ENCODE data around the gene CTNNA2. TPM values are rescaled to one million over a fixed set of nuclear protein-coding genes. Genes with fewer than 3 reads are reported as not detected.

CTNNA2 gene
- total RNA-seq, 1 donor from 2014 or later = 15.0 TPM

DNA sequence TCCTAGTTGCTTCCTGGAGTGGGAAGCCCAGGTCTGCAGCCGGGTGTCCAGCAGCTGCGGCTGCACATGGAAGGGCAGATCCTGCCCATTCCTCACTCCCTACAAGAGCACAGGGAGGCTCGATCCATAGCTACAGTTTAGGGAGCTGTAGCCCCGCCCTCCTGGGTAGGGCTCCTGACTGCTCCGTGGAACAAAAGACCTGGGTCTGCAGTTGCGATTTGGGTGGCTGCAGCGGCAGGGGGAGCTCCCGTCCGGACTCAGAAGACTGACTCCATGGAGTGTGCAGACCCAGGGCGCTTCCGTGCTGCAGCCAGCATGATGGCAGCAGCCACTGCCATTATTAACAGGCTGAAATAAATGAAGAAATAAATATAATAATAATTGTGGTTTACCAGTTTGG lies 157.3 kb downstream of the CTNNA2 start:
- H3K4me1 Mint-ChIP-seq (ENCODE audit: unreplicated experiment) = peaks cover 4% of the 10 kb centered on the region
- no peaks in the 10 kb centered on the region for H3K36me3 Mint-ChIP-seq
- TF ChIP-seq, protein P1, sequence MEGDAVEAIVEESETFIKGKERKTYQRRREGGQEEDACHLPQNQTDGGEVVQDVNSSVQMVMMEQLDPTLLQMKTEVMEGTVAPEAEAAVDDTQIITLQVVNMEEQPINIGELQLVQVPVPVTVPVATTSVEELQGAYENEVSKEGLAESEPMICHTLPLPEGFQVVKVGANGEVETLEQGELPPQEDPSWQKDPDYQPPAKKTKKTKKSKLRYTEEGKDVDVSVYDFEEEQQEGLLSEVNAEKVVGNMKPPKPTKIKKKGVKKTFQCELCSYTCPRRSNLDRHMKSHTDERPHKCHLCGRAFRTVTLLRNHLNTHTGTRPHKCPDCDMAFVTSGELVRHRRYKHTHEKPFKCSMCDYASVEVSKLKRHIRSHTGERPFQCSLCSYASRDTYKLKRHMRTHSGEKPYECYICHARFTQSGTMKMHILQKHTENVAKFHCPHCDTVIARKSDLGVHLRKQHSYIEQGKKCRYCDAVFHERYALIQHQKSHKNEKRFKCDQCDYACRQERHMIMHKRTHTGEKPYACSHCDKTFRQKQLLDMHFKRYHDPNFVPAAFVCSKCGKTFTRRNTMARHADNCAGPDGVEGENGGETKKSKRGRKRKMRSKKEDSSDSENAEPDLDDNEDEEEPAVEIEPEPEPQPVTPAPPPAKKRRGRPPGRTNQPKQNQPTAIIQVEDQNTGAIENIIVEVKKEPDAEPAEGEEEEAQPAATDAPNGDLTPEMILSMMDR (conservative IDR thresholded peaks at IDR 0.05) = peak; percentile 40
- no peak for DNase-seq (ENCODE audit: extremely low spot score, unreplicated experiment)
- H3K27ac Mint-ChIP-seq = no peak overlapping the region
- no peak overlapping the region for H3K4me3 Mint-ChIP-seq
- no peaks in the 10 kb centered on the region for H3K27me3 Mint-ChIP-seq
- H3K9me3 Mint-ChIP-seq = no peaks in the 10 kb centered on the region

DNA sequence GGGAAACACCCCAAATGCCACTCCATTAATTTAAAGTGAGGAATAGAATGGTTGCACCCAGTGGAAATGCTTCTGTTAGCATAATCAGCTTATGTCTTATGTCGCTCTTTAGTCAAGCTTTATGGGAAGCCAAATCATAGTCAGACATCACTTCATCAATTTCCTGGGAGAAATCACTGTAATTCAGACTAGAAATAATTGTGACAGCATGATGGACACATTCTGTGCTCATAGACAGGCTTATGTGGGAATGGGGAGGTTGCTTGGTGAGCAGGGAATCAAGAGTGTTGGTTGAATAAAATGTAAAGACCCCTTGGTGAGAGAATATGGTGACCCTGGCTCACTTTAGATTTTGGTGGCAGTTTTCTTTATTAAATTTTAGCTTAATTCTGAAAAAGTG lies 174.0 kb downstream of the CTNNA2 start:
- no peak for DNase-seq (ENCODE audit: extremely low spot score, unreplicated experiment)
- H3K4me1 Mint-ChIP-seq (ENCODE audit: unreplicated experiment) = no peaks in the 10 kb centered on the region
- TF ChIP-seq, protein P1 (conservative IDR thresholded peaks at IDR 0.05) = no peak

DNA sequence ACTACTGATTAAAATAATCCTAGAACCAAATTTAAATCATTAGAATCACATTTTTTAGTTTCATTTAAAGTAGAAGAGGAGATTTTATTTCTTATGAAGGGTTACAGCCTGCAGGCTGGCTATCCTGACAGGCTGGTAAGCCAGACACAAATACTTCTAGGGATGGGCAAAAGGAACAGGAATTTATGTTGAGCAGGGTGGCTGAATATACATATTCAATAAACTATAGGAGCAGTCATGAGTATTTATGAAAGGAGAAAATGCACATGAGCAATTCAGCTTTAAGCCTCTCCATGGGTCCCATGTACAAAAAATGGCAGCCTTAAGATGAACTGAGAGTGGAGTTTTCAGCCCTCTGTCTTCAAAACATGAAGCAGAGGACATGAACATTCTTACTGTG lies 182.4 kb downstream of the CTNNA2 start:
- H3K9me3 Mint-ChIP-seq = no peaks in the 10 kb centered on the region
- no peaks in the 10 kb centered on the region for H3K4me1 Mint-ChIP-seq (ENCODE audit: unreplicated experiment)
- DNase-seq (ENCODE audit: extremely low spot score, unreplicated experiment) = no peak
- H3K4me3 Mint-ChIP-seq = no peak overlapping the region
- H3K27me3 Mint-ChIP-seq = no peaks in the 10 kb centered on the region
- TF ChIP-seq, protein P1 (conservative IDR thresholded peaks at IDR 0.05) = no peak
- H3K36me3 Mint-ChIP-seq = no peaks in the 10 kb centered on the region
- H3K27ac Mint-ChIP-seq = no peak overlapping the region

More for the DNA sequence above, 174.0 kb downstream of the CTNNA2 start:
- no peaks in the 10 kb centered on the region for H3K9me3 Mint-ChIP-seq
- H3K36me3 Mint-ChIP-seq = no peaks in the 10 kb centered on the region
- H3K4me3 Mint-ChIP-seq = no peak overlapping the region
- no peak overlapping the region for H3K27ac Mint-ChIP-seq
- H3K27me3 Mint-ChIP-seq = no peaks in the 10 kb centered on the region

DNA sequence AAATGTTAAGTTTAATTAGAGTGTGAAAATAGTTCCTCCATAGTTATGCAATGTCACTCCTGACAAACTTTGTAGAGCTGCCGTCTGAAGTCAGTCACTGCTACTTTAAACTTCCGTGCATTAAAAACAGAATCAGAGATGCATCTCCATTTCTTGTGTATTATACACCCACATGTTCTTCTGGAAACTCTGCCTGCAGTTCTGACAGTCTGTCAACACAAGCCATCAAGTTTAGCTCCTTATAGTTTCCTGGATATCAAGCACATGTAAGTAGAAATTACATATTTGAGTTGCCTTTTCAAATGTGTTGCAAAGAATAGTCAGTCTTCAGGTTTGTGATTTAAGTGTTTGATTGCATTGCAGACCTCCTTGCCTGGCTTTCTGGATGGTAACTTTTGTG lies 184.3 kb downstream of the CTNNA2 start:
- Mint-ChIP-seq H3K4me1 (ENCODE audit: unreplicated experiment) (peaks cover under 1% of the 10 kb centered on the region), H3K9me3 (no peaks in the 10 kb centered on the region), H3K4me3 (no peak overlapping the region), H3K36me3 (no peaks in the 10 kb centered on the region), H3K27me3 (no peaks in the 10 kb centered on the region), H3K27ac (no peak overlapping the region)
- DNase-seq (ENCODE audit: extremely low spot score, unreplicated experiment) = no peak
- TF ChIP-seq, protein P1 (conservative IDR thresholded peaks at IDR 0.05) = no peak

DNA sequence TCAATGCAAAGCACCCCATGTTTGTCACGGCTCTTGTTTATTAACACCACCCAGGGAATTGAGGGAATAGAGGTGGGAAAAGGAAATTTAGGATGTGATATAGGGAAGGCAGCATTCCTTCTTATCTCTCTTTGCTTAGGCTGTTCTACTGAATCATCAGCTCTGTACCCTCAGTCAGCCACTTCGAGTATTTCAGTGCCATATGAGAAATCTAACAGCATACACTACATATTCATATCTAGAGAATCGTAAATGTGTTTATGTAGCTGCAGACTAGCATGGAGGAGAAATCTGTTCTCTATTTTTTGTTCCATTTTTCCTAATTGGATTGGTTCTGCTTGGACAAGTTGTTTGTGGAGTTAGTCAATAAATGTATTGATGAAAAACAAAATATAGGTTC lies 187.8 kb downstream of the CTNNA2 start:
- H3K27ac Mint-ChIP-seq = no peak overlapping the region
- TF ChIP-seq, protein P1 (conservative IDR thresholded peaks at IDR 0.05) = no peak
- no peak for DNase-seq (ENCODE audit: extremely low spot score, unreplicated experiment)
- no peaks in the 10 kb centered on the region for H3K9me3 Mint-ChIP-seq
- H3K36me3 Mint-ChIP-seq = no peaks in the 10 kb centered on the region
- peaks cover 9% of the 10 kb centered on the region for H3K4me1 Mint-ChIP-seq (ENCODE audit: unreplicated experiment)
- no peaks in the 10 kb centered on the region for H3K27me3 Mint-ChIP-seq
- no peak overlapping the region for H3K4me3 Mint-ChIP-seq

DNA sequence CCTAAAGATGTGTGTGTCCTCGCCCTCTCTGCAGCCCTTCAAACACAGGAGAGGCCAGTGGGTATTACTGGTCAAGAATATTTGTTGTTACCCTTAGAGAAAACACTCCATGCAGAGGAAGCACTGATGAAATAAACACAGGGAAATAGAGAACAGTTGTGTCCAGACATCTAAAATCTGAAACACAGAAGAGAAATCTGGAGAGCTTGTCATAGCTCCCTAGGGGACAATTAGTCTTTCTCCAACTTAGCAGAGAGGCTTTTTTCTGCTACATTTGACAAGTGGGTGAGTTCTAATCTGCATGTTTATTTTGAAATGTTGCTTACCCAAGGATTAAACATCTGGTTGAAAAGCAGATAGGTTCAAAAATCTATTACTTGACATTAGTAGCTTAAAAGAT lies 190.1 kb downstream of the CTNNA2 start:
- no peaks in the 10 kb centered on the region for H3K27me3 Mint-ChIP-seq
- H3K4me1 Mint-ChIP-seq (ENCODE audit: unreplicated experiment) = peaks cover 9% of the 10 kb centered on the region
- H3K27ac Mint-ChIP-seq = no peak overlapping the region
- H3K36me3 Mint-ChIP-seq = no peaks in the 10 kb centered on the region
- no peak for DNase-seq (ENCODE audit: extremely low spot score, unreplicated experiment)
- no peak overlapping the region for H3K4me3 Mint-ChIP-seq
- H3K9me3 Mint-ChIP-seq = no peaks in the 10 kb centered on the region
- TF ChIP-seq, protein P1 (conservative IDR thresholded peaks at IDR 0.05) = no peak
